MM.1S (cell line): ENCODE measurements around the gene DDX27.

Experiments
- DNase-seq: peaks from one replicate; pipeline ENCODE4 v3.0.0-alpha.2; 2015
- H2AFZ ChIP-seq: fragments of 300-600 bp; sonication (generic); 2 replicates; pipeline ENCODE4 v1.6.0; 2016; ENCODE audit warnings: antibody characterized with exemption, low read length
- H3F3A ChIP-seq: fragments of 300-600 bp; sonication (generic); 2 replicates; pipeline ENCODE4 v1.6.1; 2016; ENCODE audit warnings: mild to moderate bottlenecking, antibody characterized with exemption, low read length, moderate library complexity, mixed read lengths; ENCODE audit not compliant: insufficient read depth
- H3K27ac ChIP-seq: fragments of 300-600 bp; sonication (generic); 2 replicates; pipeline ENCODE4 v1.5.1; 2016; ENCODE audit warnings: mild to moderate bottlenecking, low read length
- H3K27me3 ChIP-seq: fragments of 300-600 bp; sonication (generic); replicated peaks from 2 replicates; pipeline ENCODE4 v1.6.0; 2016; ENCODE audit warnings: low read length; ENCODE audit not compliant: insufficient read depth
- H3K36me3 ChIP-seq: fragments of 300-600 bp; sonication (generic); replicated peaks from 2 replicates; pipeline ENCODE4 v1.6.1; 2016; ENCODE audit warnings: mild to moderate bottlenecking, low read length, mixed read lengths; ENCODE audit not compliant: insufficient read depth
- H3K4me1 ChIP-seq: fragments of 300-600 bp; sonication (generic); 2 replicates; pipeline ENCODE4 v1.6.1; 2016; ENCODE audit warnings: low read length, mixed read lengths
- H3K4me2 ChIP-seq: fragments of 300-600 bp; sonication (generic); 2 replicates; pipeline ENCODE4 v1.6.0; 2016; ENCODE audit warnings: low read depth, low read length
- H3K4me3 ChIP-seq: fragments of 300-600 bp; sonication (generic); 2 replicates; pipeline ENCODE4 v1.5.1; 2016; ENCODE audit warnings: low read length, mixed read lengths
- H3K79me2 ChIP-seq: fragments of 300-600 bp; sonication (generic); 2 replicates; pipeline ENCODE4 v1.6.1; 2016; ENCODE audit warnings: mixed run types, low read length, mixed read lengths
- H3K9ac ChIP-seq: fragments of 300-600 bp; sonication (generic); 2 replicates; pipeline ENCODE4 v1.6.1; 2016; ENCODE audit warnings: low read length, mixed read lengths
- H3K9me2 ChIP-seq: fragments of 300-600 bp; sonication (generic); replicated peaks from 2 replicates; pipeline ENCODE4 v1.6.1; 2016; ENCODE audit warnings: mild to moderate bottlenecking, low read length, mixed read lengths; ENCODE audit not compliant: insufficient read depth
- H3K9me3 ChIP-seq: fragments of 300-600 bp; sonication (generic); replicated peaks from 2 replicates; pipeline ENCODE4 v1.6.1; 2016; ENCODE audit warnings: mild to moderate bottlenecking, low read length, mixed read lengths; ENCODE audit not compliant: insufficient read depth
- H4K20me1 ChIP-seq: fragments of 300-600 bp; sonication (generic); 2 replicates; pipeline ENCODE4 v1.6.1; 2016; ENCODE audit warnings: mild to moderate bottlenecking, low read length, moderate library complexity, mixed read lengths; ENCODE audit not compliant: insufficient read depth
- CTCF ChIP-seq: fragments of 300-600 bp; sonication (generic); IDR thresholded peaks from 2 replicates; pipeline ENCODE4 v1.5.1; 2016; ENCODE audit warnings: antibody characterized with exemption, low read length, mixed read lengths
- EZH2 ChIP-seq: fragments of 300-600 bp; sonication (generic); optimal IDR thresholded peaks from 2 replicates; pipeline ENCODE3; 2017; ENCODE audit warnings: low read depth, mild to moderate bottlenecking, antibody characterized with exemption, low read length, mixed read lengths
- EZH2phosphoT487 ChIP-seq: fragments of 300-600 bp; sonication (generic); IDR thresholded peaks from 2 replicates; pipeline ENCODE4 v1.6.1; 2018; ENCODE audit warnings: antibody characterized with exemption, low read length

Gene DDX27

DNA sequence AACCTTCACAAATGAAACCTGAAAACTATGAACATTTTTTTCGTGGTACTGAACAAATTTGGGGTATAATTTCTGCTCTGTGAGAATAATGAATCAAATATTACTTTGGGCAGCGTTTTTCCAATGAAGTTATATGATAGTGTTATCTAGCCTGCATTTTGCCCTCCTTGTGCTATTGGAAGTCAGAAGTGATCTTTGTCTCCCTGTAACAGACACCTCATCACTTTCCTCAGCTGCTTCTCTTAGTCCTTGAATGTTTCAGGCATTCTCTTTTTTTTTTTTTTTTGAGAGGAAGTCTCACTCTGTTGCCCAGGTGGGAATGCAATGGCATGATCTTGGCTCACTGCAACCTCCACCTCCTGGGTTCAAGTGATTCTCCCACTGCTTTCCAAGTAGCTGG is 10.2 kb downstream of the DDX27 start:
- no peaks in the 10 kb centered on the region for H4K20me1 ChIP-seq
- no peaks in the 10 kb centered on the region for H3F3A ChIP-seq
- H3K4me2 ChIP-seq: no peak overlapping the region
- DNase-seq: no peak
- H3K4me3 ChIP-seq: no peak overlapping the region
- H3K27ac ChIP-seq: no peak overlapping the region
- no peaks in the 10 kb centered on the region for H3K4me1 ChIP-seq
- no peak overlapping the region for H3K9ac ChIP-seq
- H3K36me3 ChIP-seq: 0 out of 2 replicates have a peak, but pooled peaks cover 12% of the 10 kb centered on the region
- no peaks in the 10 kb centered on the region for H3K9me3 ChIP-seq
- no peak overlapping the region for H2AFZ ChIP-seq
- no peaks in the 10 kb centered on the region for H3K27me3 ChIP-seq
- no peaks in the 10 kb centered on the region for H3K79me2 ChIP-seq
- TF ChIP-seq CTCF (no peak), EZH2 (no peak), EZH2phosphoT487 (no peak)
- no peaks in the 10 kb centered on the region for H3K9me2 ChIP-seq

DNA sequence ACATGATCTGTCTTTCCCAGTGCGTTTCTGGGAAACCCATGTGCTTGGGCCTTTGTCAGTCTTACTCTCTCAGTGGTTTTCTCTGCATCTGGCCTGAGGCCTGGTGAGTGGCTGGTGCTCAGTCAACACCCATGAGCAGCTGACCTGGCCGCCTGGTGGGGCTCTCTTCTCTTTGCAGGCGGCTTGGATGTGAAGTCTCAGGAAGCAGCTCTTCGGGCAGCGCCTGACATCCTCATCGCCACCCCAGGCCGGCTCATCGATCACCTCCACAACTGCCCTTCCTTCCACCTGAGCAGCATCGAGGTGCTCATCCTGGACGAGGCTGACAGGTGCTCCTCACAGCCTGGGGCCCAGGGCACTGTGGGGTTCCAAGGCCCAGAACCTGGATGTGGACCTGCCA is 10.8 kb downstream of the DDX27 start:
- no peak for DNase-seq
- no peaks in the 10 kb centered on the region for H3K9me3 ChIP-seq
- no peak overlapping the region for H3K27ac ChIP-seq
- H3K9me2 ChIP-seq: no peaks in the 10 kb centered on the region
- no peaks in the 10 kb centered on the region for H4K20me1 ChIP-seq
- no peaks in the 10 kb centered on the region for H3K4me1 ChIP-seq
- H3K27me3 ChIP-seq: no peaks in the 10 kb centered on the region
- TF ChIP-seq CTCF (no peak), EZH2phosphoT487 (no peak), EZH2 (no peak)
- no peak overlapping the region for H3K4me2 ChIP-seq
- H3K36me3 ChIP-seq: 0 out of 2 replicates have a peak, but pooled peaks cover 7% of the 10 kb centered on the region
- no peak overlapping the region for H3K4me3 ChIP-seq
- no peak overlapping the region for H3K9ac ChIP-seq
- H3F3A ChIP-seq: no peaks in the 10 kb centered on the region
- no peaks in the 10 kb centered on the region for H3K79me2 ChIP-seq
- H2AFZ ChIP-seq: no peak overlapping the region

DNA sequence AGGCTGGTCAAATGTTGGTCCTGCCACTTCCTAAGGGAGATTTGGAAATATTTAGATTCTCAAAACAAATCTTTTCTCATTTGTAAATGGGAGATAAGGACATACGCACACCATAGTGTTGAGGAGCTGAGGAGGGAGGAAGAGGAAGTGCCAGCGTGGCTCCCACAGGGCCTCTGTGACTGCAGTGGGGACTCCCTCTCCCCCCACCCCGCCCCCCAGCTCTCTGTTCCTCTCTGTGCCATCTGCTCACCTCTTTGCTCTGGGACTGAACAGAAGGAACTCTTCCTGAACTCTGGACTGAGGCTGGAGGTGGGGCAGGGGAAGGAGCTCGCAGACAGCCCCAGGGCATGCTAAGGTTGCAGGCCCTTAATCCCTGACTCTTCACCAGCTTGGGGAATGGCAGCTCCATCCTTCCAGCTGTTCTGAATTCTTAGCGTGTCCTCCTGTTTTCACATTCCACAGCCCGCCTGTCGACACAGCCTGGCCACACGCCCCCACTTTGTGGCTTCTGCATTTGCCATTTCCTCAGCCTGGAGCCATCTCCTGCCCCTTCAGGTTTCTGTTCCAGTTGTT is 11.4 kb downstream of the DDX27 start:
- no peaks in the 10 kb centered on the region for H3K9me2 ChIP-seq
- no peak overlapping the region for H3K9ac ChIP-seq
- H3F3A ChIP-seq: no peaks in the 10 kb centered on the region
- H3K9me3 ChIP-seq: no peaks in the 10 kb centered on the region
- H3K27me3 ChIP-seq: no peaks in the 10 kb centered on the region
- H3K4me3 ChIP-seq: no peak overlapping the region
- H3K36me3 ChIP-seq: 0 out of 2 replicates have a peak, but pooled peaks cover 7% of the 10 kb centered on the region
- no peak overlapping the region for H2AFZ ChIP-seq
- H4K20me1 ChIP-seq: no peaks in the 10 kb centered on the region
- H3K27ac ChIP-seq: no peak overlapping the region
- no peaks in the 10 kb centered on the region for H3K4me1 ChIP-seq
- no peak for TF ChIP-seq CTCF
- no peak for TF ChIP-seq EZH2
- TF ChIP-seq EZH2phosphoT487: no peak
- DNase-seq: no peak
- no peaks in the 10 kb centered on the region for H3K79me2 ChIP-seq
- no peak overlapping the region for H3K4me2 ChIP-seq
